CD14-positive monocyte (primary cell): Measurements from ENCODE around the gene NDUFS2. TPM values are rescaled to one million over a fixed set of nuclear protein-coding genes. Genes with fewer than 3 reads are reported as not detected.

Experiments used
- DNase-seq, 3 donors: peaks; one replicate each; pipeline ENCODE4 v3.0.0-alpha.2; 2011 to 2022
- H2AFZ ChIP-seq: 2 replicates; pipeline ENCODE4 v1.6.0; 2012; ENCODE audit warnings: mild to moderate bottlenecking, low read depth, low read length, inconsistent platforms; ENCODE audit not compliant: insufficient read depth, poor library complexity, severe bottlenecking
- H3K27ac ChIP-seq, 2 donors: 1 replicate in 1 of 2; 2 replicates in 1 of 2; pipeline ENCODE4 v1.5.1; 2012 to 2013; ENCODE audit warnings: low read length in 2 of 2, control low read depth in 1 of 2, inconsistent platforms in 1 of 2, low read depth in 1 of 2, mild to moderate bottlenecking in 1 of 2
- H3K27me3 ChIP-seq, 2 donors: one replicate each; pipeline versions ENCODE4 v1.6.0 to v1.6.1; 2011 to 2013; ENCODE audit warnings: low read length in 2 of 2; ENCODE audit not compliant: control insufficient read depth in 2 of 2, insufficient read depth in 2 of 2
- H3K36me3 ChIP-seq, 2 donors: replicated peaks in 1 of 2; 1 replicate in 1 of 2; 2 replicates in 1 of 2; pipeline versions ENCODE4 v1.5.1 to v1.6.1; 2012 to 2013; ENCODE audit warnings: low read length in 2 of 2, control low read depth in 1 of 2, inconsistent platforms in 1 of 2, mild to moderate bottlenecking in 1 of 2; ENCODE audit not compliant: insufficient read depth in 2 of 2, control insufficient read depth in 1 of 2
- H3K4me1 ChIP-seq, 2 donors: 1 replicate in 1 of 2; 2 replicates in 1 of 2; pipeline versions ENCODE4 v1.5.1 to v1.6.1; 2012 to 2013; ENCODE audit warnings: low read length in 2 of 2, control low read depth in 1 of 2, inconsistent platforms in 1 of 2, mild to moderate bottlenecking in 1 of 2, moderate library complexity in 1 of 2; ENCODE audit not compliant: insufficient read depth in 2 of 2, control insufficient read depth in 1 of 2
- H3K4me2 ChIP-seq: replicated peaks from 2 replicates; pipeline ENCODE3; 2012; ENCODE audit warnings: low read length, moderate library complexity, mild to moderate bottlenecking; ENCODE audit not compliant: poor library complexity, severe bottlenecking; ENCODE audit errors: extremely low read depth
- H3K4me3 ChIP-seq, 3 experiments: fragments of 200-600 bp in 1 of 3; sonication (generic) in 1 of 3; replicated peaks in 1 of 3; 1 replicate in 2 of 3; 2 replicates in 1 of 3; pipeline ENCODE4 v1.5.1; 2011 to 2013; ENCODE audit warnings: low read length in 3 of 3, mild to moderate bottlenecking in 3 of 3, control low read depth in 2 of 3, low read depth in 2 of 3, inconsistent platforms in 1 of 3, moderate library complexity in 1 of 3
- H3K79me2 ChIP-seq: 2 replicates; pipeline ENCODE4 v1.6.0; 2012; ENCODE audit warnings: mild to moderate bottlenecking, control low read depth, inconsistent platforms, low read length, moderate library complexity; ENCODE audit not compliant: insufficient read depth
- H3K9ac ChIP-seq: 2 replicates; pipeline ENCODE4 v1.6.0; 2017; ENCODE audit warnings: low read length, mild to moderate bottlenecking; ENCODE audit not compliant: insufficient read depth, poor library complexity, severe bottlenecking
- H3K9me3 ChIP-seq, 2 donors: replicated peaks in 1 of 2; 1 replicate in 1 of 2; 2 replicates in 1 of 2; pipeline versions ENCODE4 v1.5.1 to v1.6.1; 2012 to 2013; ENCODE audit warnings: low read length in 2 of 2, control low read depth in 1 of 2; ENCODE audit not compliant: control insufficient read depth in 1 of 2, insufficient read depth in 1 of 2
- H4K20me1 ChIP-seq: 2 replicates; pipeline ENCODE4 v1.6.0; 2012; ENCODE audit warnings: mild to moderate bottlenecking, low read length, control low read depth, moderate library complexity; ENCODE audit not compliant: insufficient read depth
- H3K27ac Mint-ChIP-seq, 7 donors: one replicate each; pipeline ENCODE4 v1.8.0; 2020; ENCODE audit warnings: mild to moderate bottlenecking in 7 of 7, mixed read lengths in 7 of 7, moderate library complexity in 6 of 7, inconsistent platforms in 2 of 7
- H3K27me3 Mint-ChIP-seq, 3 donors: one replicate each; pipeline ENCODE4 v1.8.0; 2021 to 2022; ENCODE audit warnings: low read depth in 3 of 3, mild to moderate bottlenecking in 3 of 3, mixed read lengths in 3 of 3, moderate library complexity in 3 of 3, inconsistent platforms in 1 of 3
- H3K36me3 Mint-ChIP-seq, 2 donors: one replicate each; pipeline ENCODE4 v1.8.0; 2020; ENCODE audit warnings: mixed read lengths in 2 of 2, inconsistent platforms in 1 of 2, mild to moderate bottlenecking in 1 of 2
- H3K4me1 Mint-ChIP-seq: one replicate; pipeline ENCODE4 v1.8.0; 2020; ENCODE audit warnings: mild to moderate bottlenecking, mixed read lengths
- H3K4me3 Mint-ChIP-seq, 2 donors: one replicate each; pipeline ENCODE4 v1.8.0; 2020; ENCODE audit warnings: mild to moderate bottlenecking in 2 of 2, mixed read lengths in 2 of 2, moderate library complexity in 1 of 2
- H3K9me3 Mint-ChIP-seq, 7 donors: one replicate each; pipeline ENCODE4 v1.8.0; 2020 to 2022; ENCODE audit warnings: mixed read lengths in 7 of 7, mild to moderate bottlenecking in 6 of 7, moderate library complexity in 6 of 7, inconsistent platforms in 2 of 7
- CTCF ChIP-seq: fragments of 200-600 bp; IDR thresholded peaks from one replicate; pipeline ENCODE4 v1.8.0; 2022; ENCODE audit warnings: antibody characterized with exemption, mild to moderate bottlenecking
- WGBS: methylation state at CpG from one replicate; pipeline ENCODE4 v1.1.5; 2013; ENCODE audit warnings: missing lambda C conversion rate; ENCODE audit not compliant: insufficient coverage; 5-methylcytosine and 5-hydroxymethylcytosine counted together
- intact Hi-C, 2 donors: fragments of 100-400 bp; cut with micrococcal nuclease; formaldehyde crosslinking; loops; one replicate each; pipeline versions ENCODE4 v1.15.0 to v1.15.1; 2023
- polyA plus RNA-seq, 3 donors: library from polyadenylated mRNA; depleted of rRNA in 1 of 3; unstranded in 2 of 3; stranded (reverse) in 1 of 3; fragments of 300-500 nt in 2 of 3; fragments of >200 nt in 1 of 3; fragmentation: Illumina TruSeq in 2 of 3; gene quantifications; 1 replicate in 2 of 3; 2 replicates in 1 of 3; pipeline ENCODE4 v1.2.3, GENCODE V29; 2012 to 2021

Gene NDUFS2
- polyA plus RNA-seq, 3 donors = 87.5 to 119 (median 101) TPM

GRCh38 chr1:161259765-161260164 is 57.6 kb downstream of the NDUFS2 start:
- Mint-ChIP-seq H3K36me3 (peaks cover 12 to 14% of the 10 kb centered on the region in 2 donors), H3K9me3 (peaks cover 20 to 32% (median 24%) of the 10 kb centered on the region in 7 donors), H3K4me3 (peak overlapping the region in 1 of 2 donors; percentile 82), H3K27me3 (peaks cover 52 to 57% (median 55%) of the 10 kb centered on the region in 3 donors), H3K27ac (no peak overlapping the region), H3K4me1 (peaks cover 20% of the 10 kb centered on the region)
- H2AFZ ChIP-seq = no peak overlapping the region
- no peaks in the 10 kb centered on the region for H4K20me1 ChIP-seq
- no peak overlapping the region for H3K9ac ChIP-seq
- peaks cover 8 to 10% of the 10 kb centered on the region in 2 donors for H3K4me1 ChIP-seq
- H3K27ac ChIP-seq = no peak overlapping the region
- H3K9me3 ChIP-seq = peaks cover 23 to 46% of the 10 kb centered on the region in 2 donors
- TF ChIP-seq CTCF = no peak
- H3K4me3 ChIP-seq = no peak overlapping the region
- H3K27me3 ChIP-seq = peaks cover 39 to 54% of the 10 kb centered on the region in 2 donors
- intact Hi-C loops = no loop called here
- WGBS = no CpG with 5 or more reads among the region's 1 CpG
- H3K36me3 ChIP-seq = no peaks in the 10 kb centered on the region
- DNase-seq = no peak
- H3K4me2 ChIP-seq = no peak overlapping the region
- H3K79me2 ChIP-seq = no peaks in the 10 kb centered on the region

- Histone ChIP-seq H3K4me3 (no peak overlapping the region), H3K27me3 (peaks cover 39 to 54% of the 10 kb centered on the region in 2 donors), H3K79me2 (no peaks in the 10 kb centered on the region), H3K4me1 (peaks cover 8 to 10% of the 10 kb centered on the region in 2 donors), H2AFZ (no peak overlapping the region), H3K27ac (no peak overlapping the region), H3K9me3 (peaks cover 23 to 46% of the 10 kb centered on the region in 2 donors), H3K9ac (no peak overlapping the region), H3K36me3 (no peaks in the 10 kb centered on the region), H3K4me2 (no peak overlapping the region), H4K20me1 (no peaks in the 10 kb centered on the region)
- Mint-ChIP-seq H3K36me3 (peaks cover 12 to 14% of the 10 kb centered on the region in 2 donors), H3K27me3 (peaks cover 52 to 57% (median 54%) of the 10 kb centered on the region in 3 donors), H3K27ac (no peak overlapping the region), H3K4me1 (peaks cover 16% of the 10 kb centered on the region), H3K9me3 (peaks cover 20 to 27% (median 23%) of the 10 kb centered on the region in 7 donors), H3K4me3 (peak overlapping the region in 1 of 2 donors; percentile 59)
- TF ChIP-seq CTCF = no peak
- 57% methylated on average over 4 of the region's 9 CpGs for WGBS
- intact Hi-C loops = no loop called here
- DNase-seq = no peak
Observed at GRCh38 chr1:161260376-161261260, 58.5 kb downstream of the NDUFS2 start.
